ENCODE data around the gene QRSL1. TPM values are rescaled to one million over a fixed set of nuclear protein-coding genes. Genes with fewer than 3 reads are reported as not detected.

QRSL1 gene
- total RNA-seq, 1 donor from 2014 or later = 24.2 TPM

DNA sequence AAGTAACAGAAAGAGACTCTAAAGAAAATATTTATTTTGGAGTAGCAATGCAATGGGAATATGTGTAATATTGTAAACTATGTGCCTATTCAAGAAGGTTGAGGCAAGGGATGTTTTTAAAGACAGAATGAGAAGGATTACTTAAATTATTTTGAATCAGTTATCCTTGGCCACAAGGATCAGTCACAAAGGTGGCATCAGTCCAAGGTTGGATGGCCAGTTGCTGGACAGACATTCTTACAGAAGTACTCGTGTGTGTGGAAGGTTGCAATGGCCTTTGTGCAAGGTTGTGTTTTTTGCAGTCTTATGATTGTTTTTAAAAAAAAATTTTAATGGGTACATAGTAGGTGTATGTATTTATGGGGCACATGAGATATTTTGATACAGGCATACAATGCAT is 2.0 kb downstream of the QRSL1 start:
- Mint-ChIP-seq H3K27me3 (no peaks in the 10 kb centered on the region), H3K36me3 (ENCODE audit: low read depth) (peaks cover 10% of the 10 kb centered on the region), H3K9me3 (no peaks in the 10 kb centered on the region), H3K4me3 (no peak overlapping the region), H3K27ac (no peak overlapping the region), H3K4me1 (peaks cover 18% of the 10 kb centered on the region)
- intact Hi-C loops (cut with micrococcal nuclease) = no loop called here
- no peak for DNase-seq

GRCh38 chr6:106634565-106634964 is 5.2 kb downstream of the QRSL1 start:
- Mint-ChIP-seq H3K36me3 (ENCODE audit: low read depth) (peaks cover 16% of the 10 kb centered on the region), H3K27me3 (no peaks in the 10 kb centered on the region), H3K4me1 (peaks cover 24% of the 10 kb centered on the region), H3K27ac (no peak overlapping the region), H3K4me3 (no peak overlapping the region), H3K9me3 (no peaks in the 10 kb centered on the region)
- DNase-seq = no peak
- intact Hi-C loops (cut with micrococcal nuclease) = no loop called here

GRCh38 chr6:106637051-106637716 is 7.8 kb downstream of the QRSL1 start:
- no peak overlapping the region for H3K4me3 Mint-ChIP-seq
- intact Hi-C loops (cut with micrococcal nuclease) = no loop called here
- peak; percentile 35 for DNase-seq
- no peaks in the 10 kb centered on the region for H3K27me3 Mint-ChIP-seq
- H3K4me1 Mint-ChIP-seq = peaks cover 16% of the 10 kb centered on the region
- peaks cover 14% of the 10 kb centered on the region for H3K36me3 Mint-ChIP-seq (ENCODE audit: low read depth)
- H3K27ac Mint-ChIP-seq = peak overlapping the region; percentile 3
- H3K9me3 Mint-ChIP-seq = no peaks in the 10 kb centered on the region

DNA sequence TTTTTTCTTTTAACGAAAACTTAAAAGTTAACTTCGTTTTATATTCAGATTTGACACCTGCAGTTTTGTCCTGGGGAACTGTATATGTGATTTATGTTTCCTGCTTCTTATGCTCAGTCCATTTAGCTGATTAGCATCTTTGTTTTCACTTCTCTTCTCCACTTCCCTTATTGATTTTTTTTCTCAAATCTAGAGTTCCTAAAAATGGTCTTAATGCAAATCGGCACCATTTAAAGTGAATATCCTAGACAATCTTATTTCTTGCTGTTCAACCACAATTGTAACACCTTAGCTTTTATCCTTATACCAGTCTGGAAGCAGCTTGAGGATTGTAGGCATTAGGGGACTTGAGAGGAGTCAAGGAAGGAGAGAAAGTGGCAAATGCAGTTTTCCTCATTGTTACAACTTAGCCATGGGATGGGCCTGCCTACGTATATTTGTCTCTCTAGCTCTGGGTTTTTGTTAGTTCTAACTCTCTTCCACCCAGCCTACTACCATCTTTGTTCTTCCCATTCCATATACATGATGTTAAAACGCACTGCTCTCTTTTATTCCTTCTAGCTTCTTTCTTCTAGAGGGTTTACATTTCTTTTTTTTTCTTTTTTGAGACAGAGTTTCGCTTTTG is 8.5 kb downstream of the QRSL1 start:
- Mint-ChIP-seq H3K9me3 (no peaks in the 10 kb centered on the region), H3K4me1 (peaks cover 14% of the 10 kb centered on the region), H3K36me3 (ENCODE audit: low read depth) (peaks cover 20% of the 10 kb centered on the region), H3K27me3 (no peaks in the 10 kb centered on the region), H3K27ac (no peak overlapping the region), H3K4me3 (no peak overlapping the region)
- DNase-seq = no peak
- intact Hi-C loops (cut with micrococcal nuclease) = no loop called here

DNA sequence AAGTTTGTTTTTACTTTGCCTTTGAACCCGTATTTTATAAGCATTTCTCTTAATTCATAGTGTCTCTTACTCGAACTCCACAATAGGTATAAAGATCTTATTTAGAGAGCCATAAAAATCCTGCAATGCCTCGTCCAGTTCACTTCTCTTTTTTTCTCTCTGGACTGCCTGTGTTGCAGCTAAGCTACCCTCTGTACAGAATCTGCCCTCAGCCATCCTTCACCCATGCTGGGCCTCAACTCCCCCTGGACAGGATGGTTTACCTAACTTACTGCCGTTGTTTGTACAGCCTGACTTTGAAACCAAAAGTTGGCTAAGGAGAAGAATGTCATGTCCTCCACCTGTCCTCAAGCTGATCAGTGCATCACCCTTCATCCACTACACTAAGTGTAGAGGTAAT is 10.4 kb downstream of the QRSL1 start:
- H3K27me3 Mint-ChIP-seq = no peaks in the 10 kb centered on the region
- no peaks in the 10 kb centered on the region for H3K9me3 Mint-ChIP-seq
- H3K36me3 Mint-ChIP-seq (ENCODE audit: low read depth) = peaks cover 33% of the 10 kb centered on the region
- intact Hi-C loops (cut with micrococcal nuclease) = no loop called here
- H3K27ac Mint-ChIP-seq = no peak overlapping the region
- no peak for DNase-seq
- peaks cover 14% of the 10 kb centered on the region for H3K4me1 Mint-ChIP-seq
- no peak overlapping the region for H3K4me3 Mint-ChIP-seq

- DNase-seq = no peak
- H3K4me1 Mint-ChIP-seq = peaks cover 8% of the 10 kb centered on the region
- no peak overlapping the region for H3K4me3 Mint-ChIP-seq
- no peaks in the 10 kb centered on the region for H3K9me3 Mint-ChIP-seq
- no peak overlapping the region for H3K27ac Mint-ChIP-seq
- H3K27me3 Mint-ChIP-seq = no peaks in the 10 kb centered on the region
- H3K36me3 Mint-ChIP-seq (ENCODE audit: low read depth) = peaks cover 46% of the 10 kb centered on the region
- intact Hi-C loops (cut with micrococcal nuclease) = no loop called here
These were observed 13.1 kb downstream of the QRSL1 start for GRCh38 chr6:106642476-106642875.

DNA sequence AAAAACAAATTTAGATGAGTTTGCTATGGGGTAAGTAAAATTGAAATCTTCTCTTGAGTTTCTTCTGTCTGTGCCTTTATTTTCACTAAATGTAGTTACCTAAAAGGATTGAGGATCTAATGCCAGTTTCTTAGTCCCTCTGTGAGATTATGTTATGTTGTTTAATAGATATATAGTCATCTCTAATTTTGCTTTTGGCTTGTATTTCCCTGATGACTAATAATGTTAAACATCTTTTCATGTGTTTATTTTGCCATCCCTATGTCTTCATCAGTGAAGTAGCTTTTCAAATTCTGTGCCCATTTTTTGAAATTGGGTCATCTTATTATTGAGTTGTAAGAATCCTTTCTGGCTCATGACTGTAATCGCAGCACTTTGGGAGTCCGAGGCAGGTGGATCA is 13.7 kb downstream of the QRSL1 start:
- DNase-seq = no peak

DNA sequence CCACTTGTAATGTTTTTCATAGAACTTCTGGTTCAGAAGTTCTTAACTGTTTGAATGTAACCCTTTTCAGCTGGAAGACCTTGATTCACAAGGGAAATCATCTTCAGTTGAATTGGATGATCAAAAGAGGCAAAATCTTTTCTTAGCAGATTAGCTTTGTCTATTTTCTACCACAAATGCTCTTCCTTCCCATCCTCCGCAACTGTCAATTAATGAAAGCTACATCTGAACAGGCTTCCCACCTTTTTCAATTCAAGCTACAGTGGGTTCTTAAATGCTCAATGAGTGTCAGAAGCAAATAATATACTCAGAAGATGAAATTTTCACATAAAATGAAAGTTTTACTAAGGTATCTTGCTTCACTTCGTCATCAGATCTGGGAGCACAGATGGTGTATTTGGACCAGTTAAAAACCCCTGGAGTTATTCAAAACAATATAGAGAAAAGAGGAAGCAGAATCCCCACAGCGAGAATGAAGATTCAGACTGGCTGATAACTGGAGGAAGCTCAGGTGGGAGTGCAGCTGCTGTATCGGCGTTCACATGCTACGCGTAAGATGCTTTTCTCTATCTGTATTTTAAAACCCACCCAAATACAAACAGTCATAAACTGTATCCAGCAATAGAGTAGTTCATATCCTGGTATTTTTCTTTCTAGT is 19.4 kb downstream of the QRSL1 start:
- H3K27me3 Mint-ChIP-seq = no peaks in the 10 kb centered on the region
- no peak overlapping the region for H3K27ac Mint-ChIP-seq
- no peak for DNase-seq
- intact Hi-C loops (cut with micrococcal nuclease) = loop anchor here (5.0 kb wide), 1 partner anchor 41 kb away; no protein-coding TSS in a partner anchor
- H3K4me3 Mint-ChIP-seq = no peak overlapping the region
- H3K4me1 Mint-ChIP-seq = no peaks in the 10 kb centered on the region
- peaks cover 41% of the 10 kb centered on the region for H3K36me3 Mint-ChIP-seq (ENCODE audit: low read depth)
- no peaks in the 10 kb centered on the region for H3K9me3 Mint-ChIP-seq

More for the DNA sequence above, 13.7 kb downstream of the QRSL1 start:
- Mint-ChIP-seq H3K27ac (no peak overlapping the region), H3K9me3 (no peaks in the 10 kb centered on the region), H3K4me3 (no peak overlapping the region), H3K4me1 (peaks cover 5% of the 10 kb centered on the region), H3K27me3 (no peaks in the 10 kb centered on the region), H3K36me3 (ENCODE audit: low read depth) (peaks cover 46% of the 10 kb centered on the region)
- intact Hi-C loops (cut with micrococcal nuclease) = no loop called here

GRCh38 chr6:106658469-106658868 is 29.1 kb downstream of the QRSL1 start:
- no peak for DNase-seq
- Mint-ChIP-seq H3K27ac (no peak overlapping the region), H3K9me3 (peaks cover 18% of the 10 kb centered on the region), H3K4me3 (no peak overlapping the region), H3K27me3 (no peaks in the 10 kb centered on the region), H3K4me1 (no peaks in the 10 kb centered on the region), H3K36me3 (ENCODE audit: low read depth) (peaks cover 77% of the 10 kb centered on the region)
- intact Hi-C loops (cut with micrococcal nuclease) = no loop called here

DNA sequence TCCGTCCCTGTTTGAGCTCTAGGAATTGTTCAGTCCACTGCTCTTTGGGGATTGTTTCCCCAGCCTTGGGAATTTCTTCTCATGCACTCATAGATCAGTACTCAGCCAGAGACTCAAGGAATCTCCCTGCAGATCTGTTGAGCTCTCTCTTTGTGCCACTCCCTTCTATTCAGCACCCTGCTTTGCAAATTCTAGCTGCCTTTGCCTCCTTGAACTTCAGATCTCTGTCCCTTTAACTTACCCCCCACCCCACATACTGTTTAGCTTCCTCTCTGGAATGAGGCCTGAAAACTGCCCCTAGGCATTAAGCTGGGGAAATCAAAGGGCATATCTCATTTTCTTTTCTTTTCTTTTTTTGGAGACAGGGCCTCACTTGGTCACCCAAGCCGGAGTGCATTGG is 30.5 kb downstream of the QRSL1 start:
- intact Hi-C loops (cut with micrococcal nuclease) = no loop called here
- H3K9me3 Mint-ChIP-seq = peaks cover 18% of the 10 kb centered on the region
- H3K27ac Mint-ChIP-seq = no peak overlapping the region
- H3K27me3 Mint-ChIP-seq = no peaks in the 10 kb centered on the region
- H3K4me3 Mint-ChIP-seq = no peak overlapping the region
- no peak for DNase-seq
- H3K4me1 Mint-ChIP-seq = peaks cover 2% of the 10 kb centered on the region
- peaks cover 78% of the 10 kb centered on the region for H3K36me3 Mint-ChIP-seq (ENCODE audit: low read depth)

GRCh38 chr6:106662458-106662857 is 33.1 kb downstream of the QRSL1 start:
- no peak overlapping the region for H3K27ac Mint-ChIP-seq
- peaks cover 2% of the 10 kb centered on the region for H3K4me1 Mint-ChIP-seq
- H3K4me3 Mint-ChIP-seq = no peak overlapping the region
- DNase-seq = no peak
- peaks cover 71% of the 10 kb centered on the region for H3K36me3 Mint-ChIP-seq (ENCODE audit: low read depth)
- peaks cover 11% of the 10 kb centered on the region for H3K9me3 Mint-ChIP-seq
- no peaks in the 10 kb centered on the region for H3K27me3 Mint-ChIP-seq
- intact Hi-C loops (cut with micrococcal nuclease) = no loop called here

DNA sequence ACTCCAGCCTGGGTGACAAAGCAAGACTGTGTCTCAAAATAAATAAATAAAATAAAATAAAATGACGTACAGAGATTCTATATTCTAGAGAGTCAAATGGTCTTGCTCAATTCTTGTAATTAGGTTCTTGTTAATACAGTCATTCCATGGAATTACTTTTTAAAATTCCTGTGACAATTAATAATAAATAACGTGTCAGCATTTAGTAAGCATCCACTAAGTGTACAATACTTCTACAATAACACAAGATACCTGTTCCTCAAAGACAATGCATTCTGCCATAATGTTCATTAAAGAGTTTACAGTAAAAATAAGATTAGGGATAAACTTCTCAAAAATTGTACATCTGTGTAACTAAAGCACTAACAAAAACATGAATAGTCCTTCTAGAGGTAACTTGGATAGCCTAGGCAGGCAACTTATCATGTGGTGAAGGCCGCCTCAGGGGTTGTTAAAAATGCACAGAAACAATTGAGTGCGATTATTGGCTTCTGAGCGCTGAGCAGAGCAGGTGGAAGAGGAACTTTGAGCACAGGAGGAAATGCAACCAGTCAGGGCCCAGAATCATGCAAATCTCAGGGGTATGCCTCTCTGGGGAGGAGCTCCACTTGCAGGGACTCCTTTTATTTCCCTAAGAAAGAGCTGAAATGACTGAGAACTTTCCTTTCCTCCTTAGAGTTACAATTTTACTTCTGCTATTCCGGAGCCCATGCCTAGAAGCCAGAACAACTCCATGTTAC is 37.1 kb downstream of the QRSL1 start:
- no peak for DNase-seq
- intact Hi-C loops (cut with micrococcal nuclease) = no loop called here
- H3K9me3 Mint-ChIP-seq = no peaks in the 10 kb centered on the region
- H3K27ac Mint-ChIP-seq = no peak overlapping the region
- no peaks in the 10 kb centered on the region for H3K27me3 Mint-ChIP-seq
- peaks cover 39% of the 10 kb centered on the region for H3K36me3 Mint-ChIP-seq (ENCODE audit: low read depth)
- H3K4me3 Mint-ChIP-seq = no peak overlapping the region
- H3K4me1 Mint-ChIP-seq = peaks cover 2% of the 10 kb centered on the region

- intact Hi-C loops (cut with micrococcal nuclease) = no loop called here
- Mint-ChIP-seq H3K4me3 (no peak overlapping the region), H3K36me3 (ENCODE audit: low read depth) (peaks cover 37% of the 10 kb centered on the region), H3K4me1 (peaks cover 2% of the 10 kb centered on the region), H3K27me3 (no peaks in the 10 kb centered on the region), H3K27ac (no peak overlapping the region), H3K9me3 (no peaks in the 10 kb centered on the region)
- no peak for DNase-seq
These were observed 37.6 kb downstream of the QRSL1 start for GRCh38 chr6:106667022-106667402.

DNA sequence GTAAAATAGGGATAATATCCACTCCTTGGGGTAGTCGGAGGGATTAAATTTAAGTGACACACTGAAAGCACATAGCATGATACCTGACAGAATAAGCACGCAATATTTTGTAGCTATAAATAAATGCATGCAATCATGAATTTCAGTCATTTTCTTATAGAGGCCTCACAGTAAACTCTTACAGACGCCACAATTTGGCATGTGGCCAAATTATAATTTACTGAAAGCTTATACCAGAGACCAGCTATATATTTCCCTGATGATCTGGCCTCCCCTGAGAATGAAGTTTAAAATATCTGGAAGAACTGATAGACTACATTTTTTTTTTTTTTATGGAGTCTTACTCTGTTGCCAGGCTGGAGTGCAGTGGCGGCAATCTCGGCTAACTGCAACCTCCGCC is 40.9 kb downstream of the QRSL1 start:
- H3K27ac Mint-ChIP-seq = no peak overlapping the region
- peaks cover 14% of the 10 kb centered on the region for H3K36me3 Mint-ChIP-seq (ENCODE audit: low read depth)
- DNase-seq = no peak
- no peaks in the 10 kb centered on the region for H3K4me1 Mint-ChIP-seq
- intact Hi-C loops (cut with micrococcal nuclease) = no loop called here
- no peaks in the 10 kb centered on the region for H3K27me3 Mint-ChIP-seq
- H3K9me3 Mint-ChIP-seq = no peaks in the 10 kb centered on the region
- no peak overlapping the region for H3K4me3 Mint-ChIP-seq
